ENCODE measurements around the gene CDC42SE2. TPM values are rescaled to one million over a fixed set of nuclear protein-coding genes. Genes with fewer than 3 reads are reported as not detected.

The CDC42SE2 gene
- total RNA-seq, 1 experiment from 2014 or later, result 46.1 TPM

GRCh38 chr5:131221888-131222287 is 42.0 kb upstream of the CDC42SE2 start:
- Histone ChIP-seq H3K4me3 (ENCODE audit: low read depth in 2 of 2, low read length in 2 of 2) (no peak overlapping the region), H3K4me1 (ENCODE audit: control insufficient read depth, insufficient read depth, low read length) (no peaks in the 10 kb centered on the region), H3K9me3 (ENCODE audit: control insufficient read depth, insufficient read depth, low read depth, low read length) (no peaks in the 10 kb centered on the region), H3K36me3 (ENCODE audit: control insufficient read depth, insufficient read depth, low read length) (no peaks in the 10 kb centered on the region), H3K27ac (ENCODE audit: low read length) (no peak overlapping the region), H3K27me3 (ENCODE audit: control insufficient read depth, insufficient read depth, low read length) (no peaks in the 10 kb centered on the region)
- in situ Hi-C loops (cut with HindIII; ENCODE audit: low pct_unique_long_range_greater_than_20kb, low sequenced_read_pairs), result no loop called here
- CTCF ChIA-PET, result no interaction called here
- intact Hi-C loops (cut with micrococcal nuclease; ENCODE audit: unreplicated experiment), result no loop called here
- no peak for TF ChIP-seq POLR2AphosphoS5 (IDR thresholded peaks at IDR 0.05; ENCODE audit: low read depth, low read length)
- BruUV-seq (replicated peaks), result no TSS peak
- POLR2A ChIA-PET, result interaction anchor here (0.6 to 0.7 kb wide), 2 partner anchors 160 to 1941 kb away, joined by 3 read pairs; no protein-coding TSS in a partner anchor
- peak; percentile 36 for DNase-seq (ENCODE audit: low read depth, low spot score)
- no peak for ATAC-seq

- ATAC-seq (no peak), DNase-seq (ENCODE audit: low read depth, low spot score) (no peak)
- in situ Hi-C loops (cut with HindIII; ENCODE audit: low pct_unique_long_range_greater_than_20kb, low sequenced_read_pairs) (no loop called here), intact Hi-C loops (cut with micrococcal nuclease; ENCODE audit: unreplicated experiment) (no loop called here)
- Histone ChIP-seq H3K27ac (ENCODE audit: low read length) (no peak overlapping the region), H3K9me3 (ENCODE audit: control insufficient read depth, insufficient read depth, low read depth, low read length) (no peaks in the 10 kb centered on the region), H3K4me3 (ENCODE audit: low read depth in 2 of 2, low read length in 2 of 2) (no peak overlapping the region), H3K27me3 (ENCODE audit: control insufficient read depth, insufficient read depth, low read length) (no peaks in the 10 kb centered on the region), H3K4me1 (ENCODE audit: control insufficient read depth, insufficient read depth, low read length) (no peaks in the 10 kb centered on the region), H3K36me3 (ENCODE audit: control insufficient read depth, insufficient read depth, low read length) (no peaks in the 10 kb centered on the region)
- POLR2A ChIA-PET, result no interaction called here
- BruUV-seq (replicated peaks), result no TSS peak
- TF ChIP-seq SIN3A (IDR thresholded peaks at IDR 0.05; ENCODE audit: borderline replicate concordance, insufficient read depth, low read depth, low read length), result no peak
- TF ChIP-seq, protein P1, sequence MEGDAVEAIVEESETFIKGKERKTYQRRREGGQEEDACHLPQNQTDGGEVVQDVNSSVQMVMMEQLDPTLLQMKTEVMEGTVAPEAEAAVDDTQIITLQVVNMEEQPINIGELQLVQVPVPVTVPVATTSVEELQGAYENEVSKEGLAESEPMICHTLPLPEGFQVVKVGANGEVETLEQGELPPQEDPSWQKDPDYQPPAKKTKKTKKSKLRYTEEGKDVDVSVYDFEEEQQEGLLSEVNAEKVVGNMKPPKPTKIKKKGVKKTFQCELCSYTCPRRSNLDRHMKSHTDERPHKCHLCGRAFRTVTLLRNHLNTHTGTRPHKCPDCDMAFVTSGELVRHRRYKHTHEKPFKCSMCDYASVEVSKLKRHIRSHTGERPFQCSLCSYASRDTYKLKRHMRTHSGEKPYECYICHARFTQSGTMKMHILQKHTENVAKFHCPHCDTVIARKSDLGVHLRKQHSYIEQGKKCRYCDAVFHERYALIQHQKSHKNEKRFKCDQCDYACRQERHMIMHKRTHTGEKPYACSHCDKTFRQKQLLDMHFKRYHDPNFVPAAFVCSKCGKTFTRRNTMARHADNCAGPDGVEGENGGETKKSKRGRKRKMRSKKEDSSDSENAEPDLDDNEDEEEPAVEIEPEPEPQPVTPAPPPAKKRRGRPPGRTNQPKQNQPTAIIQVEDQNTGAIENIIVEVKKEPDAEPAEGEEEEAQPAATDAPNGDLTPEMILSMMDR (IDR thresholded peaks at IDR 0.05), result no peak
- TF ChIP-seq TCF7L2 (IDR thresholded peaks at IDR 0.05; ENCODE audit: low read depth, low read length), result no peak
- TF ChIP-seq, protein P2, sequence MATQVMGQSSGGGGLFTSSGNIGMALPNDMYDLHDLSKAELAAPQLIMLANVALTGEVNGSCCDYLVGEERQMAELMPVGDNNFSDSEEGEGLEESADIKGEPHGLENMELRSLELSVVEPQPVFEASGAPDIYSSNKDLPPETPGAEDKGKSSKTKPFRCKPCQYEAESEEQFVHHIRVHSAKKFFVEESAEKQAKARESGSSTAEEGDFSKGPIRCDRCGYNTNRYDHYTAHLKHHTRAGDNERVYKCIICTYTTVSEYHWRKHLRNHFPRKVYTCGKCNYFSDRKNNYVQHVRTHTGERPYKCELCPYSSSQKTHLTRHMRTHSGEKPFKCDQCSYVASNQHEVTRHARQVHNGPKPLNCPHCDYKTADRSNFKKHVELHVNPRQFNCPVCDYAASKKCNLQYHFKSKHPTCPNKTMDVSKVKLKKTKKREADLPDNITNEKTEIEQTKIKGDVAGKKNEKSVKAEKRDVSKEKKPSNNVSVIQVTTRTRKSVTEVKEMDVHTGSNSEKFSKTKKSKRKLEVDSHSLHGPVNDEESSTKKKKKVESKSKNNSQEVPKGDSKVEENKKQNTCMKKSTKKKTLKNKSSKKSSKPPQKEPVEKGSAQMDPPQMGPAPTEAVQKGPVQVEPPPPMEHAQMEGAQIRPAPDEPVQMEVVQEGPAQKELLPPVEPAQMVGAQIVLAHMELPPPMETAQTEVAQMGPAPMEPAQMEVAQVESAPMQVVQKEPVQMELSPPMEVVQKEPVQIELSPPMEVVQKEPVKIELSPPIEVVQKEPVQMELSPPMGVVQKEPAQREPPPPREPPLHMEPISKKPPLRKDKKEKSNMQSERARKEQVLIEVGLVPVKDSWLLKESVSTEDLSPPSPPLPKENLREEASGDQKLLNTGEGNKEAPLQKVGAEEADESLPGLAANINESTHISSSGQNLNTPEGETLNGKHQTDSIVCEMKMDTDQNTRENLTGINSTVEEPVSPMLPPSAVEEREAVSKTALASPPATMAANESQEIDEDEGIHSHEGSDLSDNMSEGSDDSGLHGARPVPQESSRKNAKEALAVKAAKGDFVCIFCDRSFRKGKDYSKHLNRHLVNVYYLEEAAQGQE (IDR thresholded peaks at IDR 0.05; ENCODE audit: insufficient read depth in 1 of 2, low read depth in 2 of 2, low read length in 1 of 2), result no peak
- no peak for TF ChIP-seq POLR2AphosphoS5 (IDR thresholded peaks at IDR 0.05; ENCODE audit: low read depth, low read length)
- CTCF ChIA-PET, result no interaction called here
These were observed 41.1 kb upstream of the CDC42SE2 start for GRCh38 chr5:131222731-131223130.

DNA sequence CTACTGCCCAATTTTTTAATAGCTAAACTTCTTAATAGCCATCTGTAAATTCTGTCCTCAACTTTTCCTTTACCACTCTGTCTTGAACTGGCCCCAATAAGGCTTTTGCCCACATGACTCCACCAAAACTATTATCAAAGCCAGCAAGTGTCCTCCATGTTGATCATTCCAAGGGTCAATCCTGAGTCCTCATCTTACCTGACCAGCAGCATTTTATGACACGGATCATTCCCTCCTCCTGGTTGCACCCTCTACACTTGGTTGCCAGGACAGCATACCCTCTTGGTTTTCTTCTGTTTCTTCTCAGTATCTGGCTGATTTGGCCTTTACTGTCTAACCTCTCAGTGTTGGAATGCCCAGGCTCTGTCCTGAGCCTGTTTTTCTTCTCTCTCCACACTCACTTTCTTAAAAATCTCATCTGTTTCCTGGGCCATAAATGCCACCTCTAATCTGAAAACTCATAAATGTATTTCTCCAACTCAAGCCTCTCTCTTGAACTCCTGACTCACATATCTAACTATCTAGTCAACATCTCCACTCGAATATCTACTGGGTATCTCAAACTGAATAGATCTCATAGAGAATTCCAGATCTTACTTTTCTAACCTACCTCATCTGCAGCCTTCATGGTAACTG is 40.0 kb upstream of the CDC42SE2 start:
- ChIA-PET CTCF (no interaction called here), POLR2A (no interaction called here)
- Histone ChIP-seq H3K36me3 (ENCODE audit: control insufficient read depth, insufficient read depth, low read length) (no peaks in the 10 kb centered on the region), H3K4me1 (ENCODE audit: control insufficient read depth, insufficient read depth, low read length) (no peaks in the 10 kb centered on the region), H3K27me3 (ENCODE audit: control insufficient read depth, insufficient read depth, low read length) (no peaks in the 10 kb centered on the region), H3K27ac (ENCODE audit: low read length) (no peak overlapping the region), H3K4me3 (ENCODE audit: low read depth in 2 of 2, low read length in 2 of 2) (no peak overlapping the region), H3K9me3 (ENCODE audit: control insufficient read depth, insufficient read depth, low read depth, low read length) (no peaks in the 10 kb centered on the region)
- DNase-seq (ENCODE audit: low read depth, low spot score) (no peak), ATAC-seq (no peak)
- no TSS peak for BruUV-seq (replicated peaks)
- in situ Hi-C loops (cut with HindIII; ENCODE audit: low pct_unique_long_range_greater_than_20kb, low sequenced_read_pairs), result no loop called here
- TF ChIP-seq, protein P2 (IDR thresholded peaks at IDR 0.05; ENCODE audit: insufficient read depth in 1 of 2, low read depth in 2 of 2, low read length in 1 of 2), result no peak
- TF ChIP-seq TCF7L2 (IDR thresholded peaks at IDR 0.05; ENCODE audit: low read depth, low read length) (no peak), SIN3A (IDR thresholded peaks at IDR 0.05; ENCODE audit: borderline replicate concordance, insufficient read depth, low read depth, low read length) (no peak), POLR2AphosphoS5 (IDR thresholded peaks at IDR 0.05; ENCODE audit: low read depth, low read length) (no peak)
- TF ChIP-seq, protein P1 (IDR thresholded peaks at IDR 0.05), result no peak
- intact Hi-C loops (cut with micrococcal nuclease; ENCODE audit: unreplicated experiment), result no loop called here
